ENCODE measurements around the gene NPC1.

The NPC1 gene

GRCh38 chr18:23539911-23540525 lies 46.3 kb downstream of the NPC1 start:
- Histone ChIP-seq H3K4me2 (peak overlapping the region; percentile 70), H3K9ac (peak overlapping the region; percentile 38; the same call in 1 of the 2 replicates), H4K20me1 (no peaks in the 10 kb centered on the region), H3K27ac (peak overlapping the region; percentile 51; the same call in 1 of the 2 replicates), H3K27me3 (no peaks in the 10 kb centered on the region), H3K9me3 (no peaks in the 10 kb centered on the region), H3K36me3 (peaks cover 95% of the 10 kb centered on the region), H3K4me3 (no peak overlapping the region), H3K4me1 (peaks cover 40% of the 10 kb centered on the region)
- TF ChIP-seq Cebpa-rat (IDR thresholded peaks at IDR 0.05), result no peak

GRCh38 chr18:23539296-23539695 lies 47.0 kb downstream of the NPC1 start:
- no peak for TF ChIP-seq Cebpa-rat (IDR thresholded peaks at IDR 0.05)
- H3K9me3 ChIP-seq, result no peaks in the 10 kb centered on the region
- H3K4me1 ChIP-seq, result peaks cover 40% of the 10 kb centered on the region
- no peaks in the 10 kb centered on the region for H4K20me1 ChIP-seq
- H3K9ac ChIP-seq, result peak overlapping the region; percentile 38; the same call in 1 of the 2 replicates
- H3K27ac ChIP-seq, result peak overlapping the region; percentile 51
- peaks cover 95% of the 10 kb centered on the region for H3K36me3 ChIP-seq
- no peaks in the 10 kb centered on the region for H3K27me3 ChIP-seq
- H3K4me3 ChIP-seq, result no peak overlapping the region
- peak overlapping the region; percentile 70 for H3K4me2 ChIP-seq

- Histone ChIP-seq H3K4me2 (peak overlapping the region; percentile 70), H4K20me1 (no peaks in the 10 kb centered on the region), H3K27me3 (no peaks in the 10 kb centered on the region)
Measured at GRCh38 chr18:23538870-23539269, 47.4 kb downstream of the NPC1 start.

GRCh38 chr18:23538001-23538400 lies 48.3 kb downstream of the NPC1 start:
- H3K27ac ChIP-seq, result no peak overlapping the region
- peaks cover 95% of the 10 kb centered on the region for H3K36me3 ChIP-seq
- H3K27me3 ChIP-seq, result no peaks in the 10 kb centered on the region
- no peaks in the 10 kb centered on the region for H3K9me3 ChIP-seq
- no peak overlapping the region for H3K9ac ChIP-seq
- no peaks in the 10 kb centered on the region for H4K20me1 ChIP-seq
- TF ChIP-seq Cebpa-rat (IDR thresholded peaks at IDR 0.05), result no peak
- no peak overlapping the region for H3K4me3 ChIP-seq
- no peak overlapping the region for H3K4me2 ChIP-seq
- H3K4me1 ChIP-seq, result peaks cover 40% of the 10 kb centered on the region

More at GRCh38 chr18:23538870-23539269, 47.4 kb downstream of the NPC1 start:
- 0 out of 2 replicates have a peak overlapping the region, but pooled peaks have one; percentile 38 for H3K9ac ChIP-seq
- H3K36me3 ChIP-seq, result peaks cover 95% of the 10 kb centered on the region
- no peak for TF ChIP-seq Cebpa-rat (IDR thresholded peaks at IDR 0.05)
- no peaks in the 10 kb centered on the region for H3K9me3 ChIP-seq
- H3K4me3 ChIP-seq, result no peak overlapping the region
- peaks cover 40% of the 10 kb centered on the region for H3K4me1 ChIP-seq
- H3K27ac ChIP-seq, result peak overlapping the region; percentile 51

GRCh38 chr18:23537274-23537673 lies 49.0 kb downstream of the NPC1 start:
- H3K4me1 ChIP-seq, result peaks cover 37% of the 10 kb centered on the region
- H3K36me3 ChIP-seq, result peaks cover 95% of the 10 kb centered on the region
- H3K9ac ChIP-seq, result no peak overlapping the region
- no peak overlapping the region for H3K4me2 ChIP-seq
- no peaks in the 10 kb centered on the region for H3K9me3 ChIP-seq
- no peak overlapping the region for H3K4me3 ChIP-seq
- no peak overlapping the region for H3K27ac ChIP-seq
- no peak for TF ChIP-seq Cebpa-rat (IDR thresholded peaks at IDR 0.05)
- H4K20me1 ChIP-seq, result no peaks in the 10 kb centered on the region
- no peaks in the 10 kb centered on the region for H3K27me3 ChIP-seq

- no peak overlapping the region for H3K27ac ChIP-seq
- peaks cover 95% of the 10 kb centered on the region for H3K36me3 ChIP-seq
- no peak overlapping the region for H3K4me2 ChIP-seq
- H3K27me3 ChIP-seq, result no peaks in the 10 kb centered on the region
- peaks cover 30% of the 10 kb centered on the region for H3K4me1 ChIP-seq
- peaks cover 5% of the 10 kb centered on the region; the same call in 1 of the 2 replicates for H3K9me3 ChIP-seq
- no peaks in the 10 kb centered on the region for H4K20me1 ChIP-seq
- H3K9ac ChIP-seq, result no peak overlapping the region
- TF ChIP-seq Cebpa-rat (IDR thresholded peaks at IDR 0.05), result no peak
- H3K4me3 ChIP-seq, result no peak overlapping the region
Measured at GRCh38 chr18:23536204-23536603, 50.1 kb downstream of the NPC1 start.

GRCh38 chr18:23534276-23534675 lies 52.0 kb downstream of the NPC1 start:
- H4K20me1 ChIP-seq, result no peaks in the 10 kb centered on the region
- no peak overlapping the region for H3K4me2 ChIP-seq
- no peak overlapping the region; the same call in 1 of the 2 replicates for H3K27ac ChIP-seq
- peaks cover 100% of the 10 kb centered on the region for H3K36me3 ChIP-seq
- TF ChIP-seq Cebpa-rat (IDR thresholded peaks at IDR 0.05), result no peak
- no peak overlapping the region for H3K4me3 ChIP-seq
- H3K9ac ChIP-seq, result no peak overlapping the region
- peaks cover 30% of the 10 kb centered on the region for H3K4me1 ChIP-seq
- peaks cover 8% of the 10 kb centered on the region; the same call in 1 of the 2 replicates for H3K9me3 ChIP-seq
- H3K27me3 ChIP-seq, result no peaks in the 10 kb centered on the region

GRCh38 chr18:23532848-23533247 lies 53.5 kb downstream of the NPC1 start:
- H3K9me3 ChIP-seq, result peaks cover 8% of the 10 kb centered on the region; the same call in 1 of the 2 replicates
- H3K36me3 ChIP-seq, result peaks cover 100% of the 10 kb centered on the region
- no peak overlapping the region for H3K4me3 ChIP-seq
- no peak for TF ChIP-seq Cebpa-rat (IDR thresholded peaks at IDR 0.05)
- peaks cover 35% of the 10 kb centered on the region for H3K4me1 ChIP-seq
- H3K27ac ChIP-seq, result no peak overlapping the region
- H3K27me3 ChIP-seq, result no peaks in the 10 kb centered on the region
- H3K9ac ChIP-seq, result no peak overlapping the region
- no peak overlapping the region for H3K4me2 ChIP-seq
- no peaks in the 10 kb centered on the region for H4K20me1 ChIP-seq

GRCh38 chr18:23531912-23532311 lies 54.4 kb downstream of the NPC1 start:
- peaks cover 8% of the 10 kb centered on the region; the same call in 1 of the 2 replicates for H3K9me3 ChIP-seq
- peaks cover 100% of the 10 kb centered on the region for H3K36me3 ChIP-seq
- no peak for TF ChIP-seq Cebpa-rat (IDR thresholded peaks at IDR 0.05)
- H3K27ac ChIP-seq, result peak overlapping the region; percentile 42; the same call in 1 of the 2 replicates
- no peak overlapping the region for H3K9ac ChIP-seq
- peaks cover 35% of the 10 kb centered on the region for H3K4me1 ChIP-seq
- H3K27me3 ChIP-seq, result no peaks in the 10 kb centered on the region
- H3K4me2 ChIP-seq, result peak overlapping the region; percentile 77; the same call in 1 of the 2 replicates
- no peaks in the 10 kb centered on the region for H4K20me1 ChIP-seq
- no peak overlapping the region for H3K4me3 ChIP-seq

GRCh38 chr18:23530195-23530594 lies 56.1 kb downstream of the NPC1 start:
- peak overlapping the region; percentile 11; the same call in 1 of the 2 replicates for H3K9ac ChIP-seq
- no peaks in the 10 kb centered on the region for H4K20me1 ChIP-seq
- H3K4me1 ChIP-seq, result peaks cover 35% of the 10 kb centered on the region
- peaks cover 100% of the 10 kb centered on the region for H3K36me3 ChIP-seq
- no peak for TF ChIP-seq Cebpa-rat (IDR thresholded peaks at IDR 0.05)
- H3K9me3 ChIP-seq, result peaks cover 8% of the 10 kb centered on the region; the same call in 1 of the 2 replicates
- H3K27ac ChIP-seq, result peak overlapping the region; percentile 63
- H3K4me3 ChIP-seq, result peak overlapping the region; percentile 12; the same call in 1 of the 2 replicates
- peak overlapping the region; percentile 77 for H3K4me2 ChIP-seq
- H3K27me3 ChIP-seq, result no peaks in the 10 kb centered on the region
